ENCODE data around the gene KIF21B.

KIF21B gene

DNA sequence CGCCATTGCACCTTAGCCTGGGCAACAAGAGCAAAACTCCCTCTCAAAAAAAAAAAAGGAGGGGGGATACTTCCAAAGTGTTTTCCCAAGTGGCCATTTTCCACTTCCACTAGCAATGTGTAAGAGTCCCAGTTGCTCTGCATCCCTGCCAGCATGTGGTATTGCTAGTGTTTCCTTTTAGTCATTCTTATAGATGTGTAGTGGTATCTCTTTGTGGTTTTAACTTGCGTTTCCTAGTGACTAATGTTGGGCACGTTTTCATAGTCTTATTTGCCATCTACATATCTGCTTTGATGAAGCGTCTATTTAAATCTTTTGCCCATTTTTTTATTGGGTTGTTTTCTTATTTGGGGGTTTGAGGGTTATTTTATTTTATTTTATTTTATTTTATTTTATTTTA lies 97.7 kb downstream of the KIF21B start:
- no peaks in the 10 kb centered on the region for H3K9me3 ChIP-seq
- H3K4me1 ChIP-seq (ENCODE audit: control insufficient read depth in 1 of 2, insufficient read depth in 1 of 2, low read depth in 1 of 2, low read length in 1 of 2): no peaks in the 10 kb centered on the region
- TF ChIP-seq, protein P1, sequence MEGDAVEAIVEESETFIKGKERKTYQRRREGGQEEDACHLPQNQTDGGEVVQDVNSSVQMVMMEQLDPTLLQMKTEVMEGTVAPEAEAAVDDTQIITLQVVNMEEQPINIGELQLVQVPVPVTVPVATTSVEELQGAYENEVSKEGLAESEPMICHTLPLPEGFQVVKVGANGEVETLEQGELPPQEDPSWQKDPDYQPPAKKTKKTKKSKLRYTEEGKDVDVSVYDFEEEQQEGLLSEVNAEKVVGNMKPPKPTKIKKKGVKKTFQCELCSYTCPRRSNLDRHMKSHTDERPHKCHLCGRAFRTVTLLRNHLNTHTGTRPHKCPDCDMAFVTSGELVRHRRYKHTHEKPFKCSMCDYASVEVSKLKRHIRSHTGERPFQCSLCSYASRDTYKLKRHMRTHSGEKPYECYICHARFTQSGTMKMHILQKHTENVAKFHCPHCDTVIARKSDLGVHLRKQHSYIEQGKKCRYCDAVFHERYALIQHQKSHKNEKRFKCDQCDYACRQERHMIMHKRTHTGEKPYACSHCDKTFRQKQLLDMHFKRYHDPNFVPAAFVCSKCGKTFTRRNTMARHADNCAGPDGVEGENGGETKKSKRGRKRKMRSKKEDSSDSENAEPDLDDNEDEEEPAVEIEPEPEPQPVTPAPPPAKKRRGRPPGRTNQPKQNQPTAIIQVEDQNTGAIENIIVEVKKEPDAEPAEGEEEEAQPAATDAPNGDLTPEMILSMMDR (IDR thresholded peaks at IDR 0.05): no peak
- no peak overlapping the region for H3K4me3 ChIP-seq (ENCODE audit: low read depth in 1 of 2, low read length in 1 of 2)
- H3K27me3 ChIP-seq: no peaks in the 10 kb centered on the region
- no peaks in the 10 kb centered on the region for H3K36me3 ChIP-seq
- H3K27ac ChIP-seq: no peak overlapping the region

DNA sequence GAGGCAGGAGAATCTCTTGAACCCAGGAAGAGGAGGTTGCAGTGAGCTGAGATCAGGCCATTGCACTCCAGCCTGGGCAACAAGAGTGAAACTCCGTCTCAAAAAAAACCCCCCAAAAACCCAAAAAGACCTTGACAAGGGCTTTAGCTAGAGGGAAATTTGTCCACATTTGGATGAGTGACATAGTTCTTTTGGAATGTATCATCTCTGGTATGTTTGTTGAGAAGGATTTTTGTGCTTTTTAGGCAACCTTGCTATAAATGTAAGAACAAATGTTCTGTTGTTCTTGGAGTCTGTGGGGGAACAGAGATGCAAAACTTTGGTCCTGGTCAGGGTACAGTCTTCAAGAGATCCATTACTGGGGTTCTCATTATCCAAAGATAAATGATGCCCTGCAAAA lies 99.9 kb downstream of the KIF21B start:
- H3K27me3 ChIP-seq: no peaks in the 10 kb centered on the region
- no peaks in the 10 kb centered on the region for H3K4me1 ChIP-seq (ENCODE audit: control insufficient read depth in 1 of 2, insufficient read depth in 1 of 2, low read depth in 1 of 2, low read length in 1 of 2)
- no peak overlapping the region for H3K27ac ChIP-seq
- H3K9me3 ChIP-seq: no peaks in the 10 kb centered on the region
- H3K36me3 ChIP-seq: no peaks in the 10 kb centered on the region
- TF ChIP-seq, protein P1 (IDR thresholded peaks at IDR 0.05): no peak
- H3K4me3 ChIP-seq (ENCODE audit: low read depth in 1 of 2, low read length in 1 of 2): no peak overlapping the region

DNA sequence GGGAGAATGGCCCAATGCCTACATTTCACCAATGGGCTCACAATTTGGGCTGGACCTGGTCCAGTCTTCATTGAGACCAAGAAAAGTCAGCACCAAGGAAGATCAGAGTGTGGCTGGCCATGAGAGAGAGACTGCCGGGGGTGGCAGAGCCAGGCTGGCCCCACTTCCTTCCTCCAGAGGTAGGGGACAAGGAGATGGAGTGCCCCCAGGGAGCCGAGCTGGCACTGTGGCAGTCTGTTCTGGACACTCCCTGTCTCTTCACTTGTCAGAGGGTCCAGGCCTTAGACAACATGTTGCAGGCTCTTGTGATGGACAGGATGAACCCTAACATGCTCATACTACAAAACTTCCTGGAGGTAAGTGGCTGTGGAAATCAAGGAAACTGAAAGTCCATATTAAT lies 101.1 kb downstream of the KIF21B start:
- TF ChIP-seq, protein P1 (IDR thresholded peaks at IDR 0.05): no peak
- Histone ChIP-seq H3K4me1 (ENCODE audit: control insufficient read depth in 1 of 2, insufficient read depth in 1 of 2, low read depth in 1 of 2, low read length in 1 of 2) (no peaks in the 10 kb centered on the region), H3K27ac (no peak overlapping the region), H3K4me3 (ENCODE audit: low read depth in 1 of 2, low read length in 1 of 2) (no peak overlapping the region), H3K27me3 (no peaks in the 10 kb centered on the region), H3K36me3 (no peaks in the 10 kb centered on the region), H3K9me3 (no peaks in the 10 kb centered on the region)

DNA sequence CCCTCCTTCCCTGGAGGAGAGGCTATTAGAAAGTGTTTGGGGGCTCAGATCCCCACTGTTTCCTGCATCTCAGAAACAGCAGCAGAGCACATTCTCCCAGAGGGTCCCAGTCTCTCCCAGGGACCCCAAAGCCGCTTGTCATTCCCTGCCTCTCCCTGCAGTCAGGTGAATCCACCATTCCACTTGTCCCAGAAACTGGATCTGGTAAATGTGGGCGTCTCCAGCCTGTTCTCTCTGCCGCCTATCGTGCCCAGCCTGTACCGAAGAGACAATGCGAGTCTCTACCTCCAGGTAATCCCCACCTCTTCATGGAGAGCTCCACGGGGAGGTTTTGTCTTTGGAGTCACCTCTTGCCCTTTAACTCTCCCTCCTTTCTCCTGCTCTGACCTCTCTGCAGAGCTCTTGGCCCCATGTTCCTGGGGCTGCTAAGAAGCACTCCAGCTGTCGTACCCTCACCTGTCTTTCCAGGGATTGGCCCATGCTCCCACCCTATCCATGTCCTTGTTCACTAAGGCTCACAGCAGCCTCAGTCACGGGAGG lies 101.9 kb downstream of the KIF21B start:
- TF ChIP-seq, protein P1 (IDR thresholded peaks at IDR 0.05): no peak
- no peaks in the 10 kb centered on the region for H3K9me3 ChIP-seq
- H3K4me1 ChIP-seq (ENCODE audit: control insufficient read depth in 1 of 2, insufficient read depth in 1 of 2, low read depth in 1 of 2, low read length in 1 of 2): no peaks in the 10 kb centered on the region
- H3K27me3 ChIP-seq: no peaks in the 10 kb centered on the region
- H3K36me3 ChIP-seq: no peaks in the 10 kb centered on the region
- H3K4me3 ChIP-seq (ENCODE audit: low read depth in 1 of 2, low read length in 1 of 2): no peak overlapping the region
- no peak overlapping the region for H3K27ac ChIP-seq
